GM18868 (cell line): ENCODE measurements around the gene JOSD1.
A peak's percentile ranks its signal among the peaks of the same experiment; 100 is the strongest.

Experiments
- ATAC-seq: cut with Tn5 transposase; IDR thresholded peaks from one replicate; pipeline ENCODE4 v1.9.1; 2021; ENCODE audit warnings: mild to moderate bottlenecking, moderate library complexity; ENCODE audit not compliant: unreplicated experiment

Gene JOSD1

GRCh38 chr22:38715176-38715764 is 14.5 kb upstream of the JOSD1 start:
- no peak for ATAC-seq

GRCh38 chr22:38713921-38714320 is 13.2 kb upstream of the JOSD1 start:
- ATAC-seq = no peak

GRCh38 chr22:38712486-38713207 is 11.9 kb upstream of the JOSD1 start:
- no peak for ATAC-seq

GRCh38 chr22:38710866-38711265 is 10.1 kb upstream of the JOSD1 start:
- ATAC-seq = no peak

- ATAC-seq = no peak
Measured at GRCh38 chr22:38710351-38710750, 9.6 kb upstream of the JOSD1 start.

GRCh38 chr22:38709306-38709705 is 8.6 kb upstream of the JOSD1 start:
- no peak for ATAC-seq

- no peak for ATAC-seq
Measured at GRCh38 chr22:38707984-38708383, 7.2 kb upstream of the JOSD1 start.

- ATAC-seq = no peak
Measured at GRCh38 chr22:38707346-38707745, 6.6 kb upstream of the JOSD1 start.

- ATAC-seq = no peak
Measured at GRCh38 chr22:38706901-38707195, 6.1 kb upstream of the JOSD1 start.

GRCh38 chr22:38706101-38706900 is 5.6 kb upstream of the JOSD1 start:
- peak; percentile 5 for ATAC-seq

GRCh38 chr22:38705235-38706100 is 4.7 kb upstream of the JOSD1 start, which contains the start of gene GTPBP1:
Gene GTPBP1, plus strand, starts transcription at chr22:38705944. Its CDS starts 12 bp downstream, at chr22:38705956.
- peak; percentile 71 for ATAC-seq

- no peak for ATAC-seq
Measured at GRCh38 chr22:38704654-38705234, 4.0 kb upstream of the JOSD1 start.

GRCh38 chr22:38700270-38700788 is 414 bp downstream of the JOSD1 start:
- ATAC-seq = no peak

GRCh38 chr22:38699784-38700183 is 959 bp downstream of the JOSD1 start:
- ATAC-seq = no peak

GRCh38 chr22:38699143-38699542 is 1.6 kb downstream of the JOSD1 start:
- ATAC-seq = no peak

- ATAC-seq = no peak
Measured at GRCh38 chr22:38698407-38699094, 2.2 kb downstream of the JOSD1 start.

- ATAC-seq = no peak
Measured at GRCh38 chr22:38697425-38698089, 3.2 kb downstream of the JOSD1 start.

- no peak for ATAC-seq
Measured at GRCh38 chr22:38696606-38697424, 3.9 kb downstream of the JOSD1 start.
